Measurements from ENCODE around the gene PDE8B. TPM values are rescaled to one million over a fixed set of nuclear protein-coding genes. Genes with fewer than 3 reads are reported as not detected.

The PDE8B gene
- polyA plus RNA-seq, 1 donor (not counting 4 experiments of a cell fraction or from before 2014, with no cell fraction given): not detected

GRCh38 chr5:77394064-77394715 lies 183.7 kb downstream of the PDE8B start:
- Histone ChIP-seq H3K4me1 (ENCODE audit: control insufficient read depth, extremely low read depth, insufficient read depth, low read length) (no peaks in the 10 kb centered on the region), H3K27me3 (ENCODE audit: control insufficient read depth, extremely low read depth, insufficient read depth, low read length) (no peaks in the 10 kb centered on the region), H3K79me2 (ENCODE audit: control insufficient read depth, insufficient read depth, low read length) (no peaks in the 10 kb centered on the region), H3K4me2 (ENCODE audit: control insufficient read depth, extremely low read depth, insufficient read depth, low read depth, low read length) (no peak overlapping the region), H3K9me1 (ENCODE audit: control insufficient read depth, extremely low read depth, insufficient read depth, low read length) (no peaks in the 10 kb centered on the region), H3K4me3 (ENCODE audit: control insufficient read depth in 2 of 3, extremely low read depth in 1 of 3, insufficient read depth in 2 of 3, low read depth in 1 of 3, low read length in 3 of 3) (no peak overlapping the region), H2AFZ (ENCODE audit: control insufficient read depth, low read length) (no peak overlapping the region), H3K27ac (ENCODE audit: control insufficient read depth, insufficient read depth, low read length) (no peak overlapping the region), H4K20me1 (ENCODE audit: control insufficient read depth, extremely low read depth, insufficient read depth, low read length) (no peaks in the 10 kb centered on the region), H3K9ac (ENCODE audit: control insufficient read depth, extremely low read depth, insufficient read depth, low read length) (no peak overlapping the region), H3K9me3 (ENCODE audit: control insufficient read depth, low read depth, low read length) (no peaks in the 10 kb centered on the region), H3K36me3 (ENCODE audit: control insufficient read depth in 2 of 2, extremely low read depth in 1 of 2, insufficient read depth in 2 of 2, low read length in 2 of 2) (no peaks in the 10 kb centered on the region)
- dilution Hi-C loops (cut with MboI; ENCODE audit: extremely low pct_ligation_motif_present, low sequenced_read_pairs): no loop called here
- TF ChIP-seq CTCF (optimal IDR thresholded peaks at IDR 0.05 in 1 of 3, IDR thresholded peaks at IDR 0.05 in 1 of 3, conservative IDR thresholded peaks at IDR 0.05 in 1 of 3; ENCODE audit: extremely low read depth in 1 of 3, insufficient read depth in 2 of 3, low read length in 3 of 3): no peak
- no peak for TF ChIP-seq EZH2 (IDR thresholded peaks at IDR 0.05; ENCODE audit: low read length)
- FAIRE-seq (no peak), DNase-seq (ENCODE audit: low read depth, low spot score) (no peak)

DNA sequence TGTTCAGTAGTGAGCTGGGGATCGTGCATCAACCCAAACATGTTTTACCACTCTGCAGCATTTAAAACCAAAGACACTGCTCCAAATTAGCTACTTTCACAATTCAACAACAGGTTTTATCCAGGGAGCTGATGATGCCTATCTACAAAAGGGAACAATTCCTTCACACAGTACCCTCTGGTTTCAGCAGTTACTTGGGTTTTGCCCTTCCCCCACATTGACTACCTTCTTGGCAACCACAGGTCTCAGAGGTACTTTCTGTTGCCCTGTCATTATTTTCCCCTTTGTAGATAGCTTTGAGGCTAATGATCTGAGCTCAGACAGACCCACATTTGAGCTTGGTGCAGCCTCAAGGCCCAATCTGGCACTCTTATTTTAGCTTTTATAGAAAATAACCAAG lies 185.5 kb downstream of the PDE8B start:
- H3K4me3 ChIP-seq (ENCODE audit: control insufficient read depth in 2 of 3, extremely low read depth in 1 of 3, insufficient read depth in 2 of 3, low read depth in 1 of 3, low read length in 3 of 3): no peak overlapping the region
- no peaks in the 10 kb centered on the region for H3K36me3 ChIP-seq (ENCODE audit: control insufficient read depth in 2 of 2, extremely low read depth in 1 of 2, insufficient read depth in 2 of 2, low read length in 2 of 2)
- H3K9me1 ChIP-seq (ENCODE audit: control insufficient read depth, extremely low read depth, insufficient read depth, low read length): no peaks in the 10 kb centered on the region
- no peak for FAIRE-seq
- H2AFZ ChIP-seq (ENCODE audit: control insufficient read depth, low read length): no peak overlapping the region
- no peak for DNase-seq (ENCODE audit: low read depth, low spot score)
- H3K27me3 ChIP-seq (ENCODE audit: control insufficient read depth, extremely low read depth, insufficient read depth, low read length): no peaks in the 10 kb centered on the region
- dilution Hi-C loops (cut with MboI; ENCODE audit: extremely low pct_ligation_motif_present, low sequenced_read_pairs): no loop called here
- TF ChIP-seq EZH2 (IDR thresholded peaks at IDR 0.05; ENCODE audit: low read length) (no peak), CTCF (optimal IDR thresholded peaks at IDR 0.05 in 1 of 3, IDR thresholded peaks at IDR 0.05 in 1 of 3, conservative IDR thresholded peaks at IDR 0.05 in 1 of 3; ENCODE audit: extremely low read depth in 1 of 3, insufficient read depth in 2 of 3, low read length in 3 of 3) (no peak)
- H4K20me1 ChIP-seq (ENCODE audit: control insufficient read depth, extremely low read depth, insufficient read depth, low read length): no peaks in the 10 kb centered on the region
- no peak overlapping the region for H3K9ac ChIP-seq (ENCODE audit: control insufficient read depth, extremely low read depth, insufficient read depth, low read length)
- H3K4me1 ChIP-seq (ENCODE audit: control insufficient read depth, extremely low read depth, insufficient read depth, low read length): no peaks in the 10 kb centered on the region
- H3K27ac ChIP-seq (ENCODE audit: control insufficient read depth, insufficient read depth, low read length): no peak overlapping the region
- H3K4me2 ChIP-seq (ENCODE audit: control insufficient read depth, extremely low read depth, insufficient read depth, low read depth, low read length): no peak overlapping the region
- H3K79me2 ChIP-seq (ENCODE audit: control insufficient read depth, insufficient read depth, low read length): no peaks in the 10 kb centered on the region
- no peaks in the 10 kb centered on the region for H3K9me3 ChIP-seq (ENCODE audit: control insufficient read depth, low read depth, low read length)

All from keratinocyte (primary cell).